Cardiac muscle cell (in vitro differentiated cells and primary cell): ENCODE results near the gene ZACN. TPM values are rescaled to one million over a fixed set of nuclear protein-coding genes. Genes with fewer than 3 reads are reported as not detected.

Source experiments
- DNase-seq, 2 donors: peaks; one replicate each; pipeline versions ENCODE4 v3.0.0 to v3.0.0-alpha.2; 2010 to 2017; ENCODE audit warnings: low read depth in 1 of 2, low spot score in 1 of 2
- H3K27ac ChIP-seq: fragments of 200-600 bp; sonication (generic); 2 replicates; pipeline ENCODE4 v1.5.1; 2016
- H3K27me3 ChIP-seq: fragments of 200-600 bp; sonication (generic); 2 replicates; pipeline ENCODE4 v1.6.0; 2016; ENCODE audit warnings: control low read depth
- H3K36me3 ChIP-seq: fragments of 200-600 bp; sonication (generic); 2 replicates; pipeline ENCODE4 v1.5.1; 2016; ENCODE audit warnings: control low read depth
- H3K4me1 ChIP-seq: fragments of 200-600 bp; sonication (generic); 2 replicates; pipeline ENCODE4 v1.8.1; 2017; ENCODE audit warnings: low read depth, mild to moderate bottlenecking, mixed run types
- H3K4me3 ChIP-seq: fragments of 200-600 bp; sonication (generic); 2 replicates; pipeline ENCODE4 v1.5.1; 2016; ENCODE audit warnings: mild to moderate bottlenecking
- H3K9me3 ChIP-seq: fragments of 200-600 bp; sonication (generic); 2 replicates; pipeline ENCODE4 v1.5.1; 2017; ENCODE audit warnings: low read depth, mild to moderate bottlenecking, control low read depth
- CTCF ChIP-seq: IDR thresholded peaks from 2 replicates; pipeline ENCODE4 v1.5.1; 2012; ENCODE audit warnings: low read depth, mild to moderate bottlenecking, low read length
- polyA plus RNA-seq: library from polyadenylated mRNA; unstranded; fragments of >200 nt; fragmentation: Nextera tagmentation; extraction: Ambion mirVana; gene quantifications from 2 replicates; pipeline ENCODE4 v1.2.1, GENCODE V29; 2016
- total RNA-seq: library from RNA; depleted of rRNA; stranded (reverse); fragments of >200 nt; gene quantifications from 2 replicates; pipeline ENCODE4 v1.2.3, GENCODE V29; 2016

ZACN gene
- total and polyA plus RNA-seq, 2 experiments from 2014 or later: 33.8 TPM; not detected in 1

GRCh38 chr17:76125391-76125675 is 46.4 kb downstream of the ZACN start:
- H3K36me3 ChIP-seq: no peaks in the 10 kb centered on the region
- no peak for TF ChIP-seq CTCF
- no peaks in the 10 kb centered on the region for H3K9me3 ChIP-seq
- no peak for DNase-seq
- H3K4me1 ChIP-seq: no peaks in the 10 kb centered on the region
- H3K27ac ChIP-seq: no peak overlapping the region
- H3K4me3 ChIP-seq: no peak overlapping the region
- H3K27me3 ChIP-seq: peaks cover 19% of the 10 kb centered on the region

- TF ChIP-seq CTCF: no peak
- Histone ChIP-seq H3K36me3 (no peaks in the 10 kb centered on the region), H3K27ac (no peak overlapping the region), H3K27me3 (peaks cover 24% of the 10 kb centered on the region), H3K4me1 (no peaks in the 10 kb centered on the region), H3K9me3 (no peaks in the 10 kb centered on the region), H3K4me3 (no peak overlapping the region)
- DNase-seq: no peak
Observed at GRCh38 chr17:76125922-76126321, 46.9 kb downstream of the ZACN start.

GRCh38 chr17:76130473-76130872 is 51.5 kb downstream of the ZACN start:
- no peak overlapping the region for H3K4me3 ChIP-seq
- TF ChIP-seq CTCF: no peak
- no peak overlapping the region for H3K27ac ChIP-seq
- H3K27me3 ChIP-seq: peaks cover 70% of the 10 kb centered on the region
- no peaks in the 10 kb centered on the region for H3K9me3 ChIP-seq
- DNase-seq: no peak
- H3K36me3 ChIP-seq: no peaks in the 10 kb centered on the region
- no peaks in the 10 kb centered on the region for H3K4me1 ChIP-seq

- H3K27ac ChIP-seq: no peak overlapping the region
- peaks cover 77% of the 10 kb centered on the region for H3K27me3 ChIP-seq
- no peak for DNase-seq
- no peaks in the 10 kb centered on the region for H3K9me3 ChIP-seq
- no peaks in the 10 kb centered on the region for H3K36me3 ChIP-seq
- TF ChIP-seq CTCF: no peak
- no peaks in the 10 kb centered on the region for H3K4me1 ChIP-seq
- no peak overlapping the region for H3K4me3 ChIP-seq
Observed at GRCh38 chr17:76131051-76131691, 52.2 kb downstream of the ZACN start.

GRCh38 chr17:76131692-76132573 is 53.0 kb downstream of the ZACN start:
- TF ChIP-seq CTCF: no peak
- peaks cover 85% of the 10 kb centered on the region for H3K27me3 ChIP-seq
- H3K27ac ChIP-seq: no peak overlapping the region
- no peak overlapping the region for H3K4me3 ChIP-seq
- H3K36me3 ChIP-seq: no peaks in the 10 kb centered on the region
- H3K9me3 ChIP-seq: no peaks in the 10 kb centered on the region
- no peak for DNase-seq
- no peaks in the 10 kb centered on the region for H3K4me1 ChIP-seq

Other genes starting within 250 kb of the ZACN start
- 4.6 and 14.8 TPM in 2 replicates for gene UNC13D, start 234.8 kb upstream of the ZACN start, total RNA-seq
- gene UNC13D, start 234.8 kb upstream of the ZACN start, polyA plus RNA-seq: 10.8 and 24.6 TPM in 2 replicates
- gene WBP2, start 223.8 kb upstream of the ZACN start, total RNA-seq: 61.3 and 75.6 TPM in 2 replicates
- 160 and 161 TPM in 2 replicates for gene WBP2, start 223.8 kb upstream of the ZACN start, polyA plus RNA-seq
- gene TRIM47, start 200.6 kb upstream of the ZACN start, total RNA-seq: 1.3 and 4.6 TPM in 2 replicates
- gene TRIM47, start 200.6 kb upstream of the ZACN start, polyA plus RNA-seq: 2.2 and 2.9 TPM in 2 replicates
- 20.2 and 31.5 TPM in 2 replicates for gene TRIM65, start 182.2 kb upstream of the ZACN start, total RNA-seq
- gene TRIM65, start 182.2 kb upstream of the ZACN start, polyA plus RNA-seq: 14.6 and 16.8 TPM in 2 replicates
- gene MRPL38, start 174.3 kb upstream of the ZACN start, total RNA-seq: 63.9 and 68.0 TPM in 2 replicates
- gene MRPL38, start 174.3 kb upstream of the ZACN start, polyA plus RNA-seq: 222 and 227 TPM in 2 replicates
- 13.8 and 15.9 TPM in 2 replicates for gene FBF1, start 138.1 kb upstream of the ZACN start, total RNA-seq
- gene FBF1, start 138.1 kb upstream of the ZACN start, polyA plus RNA-seq: 8.2 and 11.8 TPM in 2 replicates
- 27.7 and 43.0 TPM in 2 replicates for gene ACOX1, start 100.0 kb upstream of the ZACN start, total RNA-seq
- gene ACOX1, start 100.0 kb upstream of the ZACN start, polyA plus RNA-seq: 15.5 and 21.3 TPM in 2 replicates
- 23.8 and 27.4 TPM in 2 replicates for gene TEN1, start 99.9 kb upstream of the ZACN start, total RNA-seq
- gene TEN1, start 99.9 kb upstream of the ZACN start, polyA plus RNA-seq: 15.6 and 26.9 TPM in 2 replicates
- gene CDK3, start 78.3 kb upstream of the ZACN start, total RNA-seq: 13.4 and 14.3 TPM in 2 replicates
- gene CDK3, start 78.3 kb upstream of the ZACN start, polyA plus RNA-seq: 12.2 and 18.5 TPM in 2 replicates
- 0.09 TPM in 1 of 2 replicates, not detected in the other for gene EVPL, start 51.9 kb upstream of the ZACN start, total RNA-seq
- gene EVPL, start 51.9 kb upstream of the ZACN start, polyA plus RNA-seq: 1.0 TPM in 1 of 2 replicates, not detected in the other
- gene SRP68, start 6.7 kb upstream of the ZACN start, total RNA-seq: 33.4 and 55.4 TPM in 2 replicates
- gene SRP68, start 6.7 kb upstream of the ZACN start, polyA plus RNA-seq: 103 and 123 TPM in 2 replicates
- gene GALR2, start 4.4 kb upstream of the ZACN start, total RNA-seq: 0.32 TPM in 1 of 2 replicates, not detected in the other
- gene GALR2, start 4.4 kb upstream of the ZACN start, polyA plus RNA-seq: 0.55 TPM in 1 of 2 replicates, not detected in the other
- 121 and 166 TPM in 2 replicates for gene EXOC7, start 24.6 kb downstream of the ZACN start, total RNA-seq
- gene EXOC7, start 24.6 kb downstream of the ZACN start, polyA plus RNA-seq: 134 and 167 TPM in 2 replicates
- gene FOXJ1, start 62.1 kb downstream of the ZACN start, total RNA-seq: 0.07 and 0.12 TPM in 2 replicates
- 0.18 TPM in 1 of 2 replicates, not detected in the other for gene FOXJ1, start 62.1 kb downstream of the ZACN start, polyA plus RNA-seq
- gene RNF157, start 161.3 kb downstream of the ZACN start, total RNA-seq: 11.4 and 15.0 TPM in 2 replicates
- 11.0 and 15.2 TPM in 2 replicates for gene RNF157, start 161.3 kb downstream of the ZACN start, polyA plus RNA-seq
- 13.5 and 23.2 TPM in 2 replicates for gene UBALD2, start 186.2 kb downstream of the ZACN start, total RNA-seq
- 13.2 and 19.6 TPM in 2 replicates for gene UBALD2, start 186.2 kb downstream of the ZACN start, polyA plus RNA-seq
- gene QRICH2, start 229.1 kb downstream of the ZACN start, total RNA-seq: 6.4 and 6.8 TPM in 2 replicates
- gene QRICH2, start 229.1 kb downstream of the ZACN start, polyA plus RNA-seq: 2.2 and 5.0 TPM in 2 replicates